Inflammatory macrophage (primary cell): Measurements from ENCODE around the gene PNCK.
A peak's percentile ranks its signal among the peaks of the same experiment; 100 is the strongest.

Experiments
- DNase-seq, 2 donors: peaks; one replicate each; pipeline ENCODE4 v3.0.0-alpha.2; 2020 to 2022

PNCK gene

DNA sequence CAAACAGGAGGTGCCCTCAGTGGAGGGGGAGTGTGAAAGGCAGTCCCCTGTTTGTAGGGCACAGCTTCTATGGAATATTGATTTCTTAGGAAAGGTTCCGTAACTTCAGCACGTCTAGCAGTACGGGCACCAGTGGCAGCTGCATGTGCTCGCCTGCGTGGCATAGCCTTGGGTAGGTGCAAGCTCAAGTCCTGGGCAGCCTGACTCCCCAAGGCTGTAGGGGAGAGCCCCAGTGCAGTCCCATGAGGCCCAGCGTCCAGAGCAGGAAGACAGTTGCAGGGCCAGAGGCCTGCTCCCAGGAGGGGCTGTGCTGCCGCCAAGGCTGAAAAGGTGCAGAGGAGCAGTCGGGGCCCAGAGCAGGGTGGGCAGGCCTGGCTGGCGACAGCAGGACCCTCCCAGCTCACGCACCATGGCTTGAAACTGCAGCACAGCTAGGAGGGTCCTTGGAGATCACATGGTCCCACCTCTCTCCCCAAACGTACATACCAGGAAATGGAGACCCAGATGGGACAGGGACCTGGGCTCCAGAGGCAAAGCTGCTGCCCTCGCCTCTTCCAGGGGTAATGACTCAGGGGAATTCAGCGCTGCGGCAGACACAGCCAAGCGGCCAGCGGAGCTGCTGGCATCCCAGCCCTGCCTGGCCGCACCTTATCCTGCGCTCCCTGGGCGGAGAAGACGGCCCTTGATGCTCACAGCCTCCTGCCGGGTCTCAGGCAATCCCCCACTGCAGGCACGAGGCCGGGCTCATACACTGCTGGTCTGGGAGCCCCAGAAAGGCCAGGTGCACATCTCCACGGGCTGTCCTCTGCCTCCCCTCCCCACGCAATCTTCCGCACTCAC lies 32.7 kb downstream of the PNCK start:
- DNase-seq, result no peak

DNA sequence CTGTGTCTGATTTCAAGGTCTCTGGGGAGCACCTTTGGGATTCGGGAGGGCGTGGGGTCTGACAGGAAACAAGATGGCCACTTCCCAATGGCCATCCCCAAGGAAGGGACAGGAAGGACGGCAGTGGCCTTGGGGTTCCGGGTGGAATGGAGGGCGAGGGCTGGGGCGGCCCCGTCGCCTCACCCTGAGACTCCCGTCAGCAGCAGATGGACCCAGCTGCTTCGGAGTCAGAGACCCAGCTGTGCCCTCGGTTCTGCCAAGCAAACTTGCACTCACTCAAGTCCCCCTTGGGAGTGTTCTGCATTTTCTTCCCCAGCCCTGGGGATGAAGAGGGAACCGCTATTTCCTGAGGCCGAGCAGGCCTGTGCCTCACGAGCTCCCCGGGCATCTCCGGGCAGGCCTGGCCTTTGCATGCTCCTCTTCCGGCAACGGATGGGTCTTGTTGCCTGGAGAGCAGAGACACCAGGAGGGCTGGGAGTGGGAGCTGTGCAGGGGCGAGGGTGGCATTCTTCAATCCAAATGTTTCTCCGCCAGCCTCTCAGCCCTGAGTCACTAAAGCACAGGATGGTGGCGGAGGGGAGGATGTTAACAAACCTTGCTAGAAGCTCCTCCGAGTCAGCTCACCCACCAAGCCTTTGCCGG lies 33.4 kb downstream of the PNCK start:
- DNase-seq, result no peak

DNA sequence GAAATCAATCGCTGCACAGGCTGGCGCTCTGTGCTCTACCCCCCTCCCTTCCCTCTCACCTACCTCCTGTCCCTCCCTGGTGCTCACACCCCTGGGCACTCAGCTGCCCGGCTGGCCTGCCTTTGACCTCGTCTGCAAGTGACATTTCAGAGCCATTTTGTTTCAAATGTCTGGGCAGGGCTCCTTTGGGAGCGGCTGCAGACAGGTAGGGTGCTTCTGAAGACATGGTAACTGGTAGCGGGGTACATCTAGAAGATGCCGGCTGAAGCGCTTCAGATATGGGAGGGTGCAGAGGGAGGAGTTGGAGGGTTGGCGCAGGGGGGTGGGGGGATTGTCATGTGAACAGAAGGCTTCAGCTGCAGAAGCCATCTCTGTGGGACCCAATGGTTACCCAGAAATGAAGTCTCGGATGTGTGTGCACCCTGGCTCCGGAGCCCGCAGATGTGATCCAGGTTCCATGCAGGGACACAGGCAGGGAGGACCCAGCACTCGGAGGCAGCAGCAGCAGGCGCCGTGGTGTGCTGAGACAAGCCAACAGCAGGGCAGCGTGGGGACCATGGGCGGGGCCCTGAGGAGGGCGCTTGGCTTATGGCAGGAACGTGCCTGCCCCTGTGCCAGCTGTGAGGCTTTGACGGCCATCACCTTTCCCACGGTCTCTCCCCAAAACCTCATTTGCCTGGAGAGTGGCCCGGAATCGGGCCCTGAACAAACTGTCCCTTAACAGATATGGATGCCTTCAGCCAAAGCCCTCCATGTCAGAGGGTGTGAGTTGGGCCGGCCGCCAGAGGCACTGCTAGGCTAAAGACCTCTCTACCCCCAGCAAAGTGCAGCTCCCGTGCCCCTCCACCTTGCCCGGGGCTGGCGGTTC lies 34.2 kb downstream of the PNCK start:
- DNase-seq, result no peak

DNA sequence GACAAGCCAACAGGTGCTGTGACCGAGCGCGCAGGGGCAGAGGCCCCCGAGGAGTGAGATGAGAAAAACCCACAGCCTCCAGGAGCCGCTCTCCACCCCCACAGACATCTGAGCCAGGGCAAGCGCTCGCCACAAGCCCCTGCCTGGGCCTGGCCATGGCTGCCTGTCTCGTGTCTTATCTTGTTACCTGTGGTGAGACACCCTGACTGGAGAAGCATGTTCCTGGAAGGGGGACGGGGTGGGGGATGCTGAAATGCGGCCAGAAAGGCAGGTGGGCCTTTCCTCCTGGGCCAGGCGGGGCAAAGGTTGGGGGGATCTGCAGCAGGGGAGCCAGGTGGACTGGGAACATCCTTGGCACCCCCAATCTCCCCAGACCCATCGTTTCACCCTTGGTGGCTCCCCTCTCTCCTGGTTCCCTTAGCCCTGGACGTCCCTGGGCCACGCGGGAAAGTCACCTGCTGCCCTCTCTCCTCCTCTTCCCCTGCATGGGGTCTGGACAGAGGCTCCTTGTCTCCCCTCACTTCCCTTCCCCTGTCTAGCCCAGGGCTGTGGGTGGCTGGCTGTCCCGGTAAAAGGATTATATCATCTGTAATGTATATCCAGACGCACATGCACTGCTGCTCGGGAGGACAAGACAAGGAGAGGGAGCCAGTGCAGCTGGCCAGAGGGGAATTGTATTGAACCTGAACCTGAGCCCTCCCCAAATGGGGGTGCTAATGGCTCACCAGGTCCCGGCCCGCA lies 35.0 kb downstream of the PNCK start:
- no peak for DNase-seq

DNA sequence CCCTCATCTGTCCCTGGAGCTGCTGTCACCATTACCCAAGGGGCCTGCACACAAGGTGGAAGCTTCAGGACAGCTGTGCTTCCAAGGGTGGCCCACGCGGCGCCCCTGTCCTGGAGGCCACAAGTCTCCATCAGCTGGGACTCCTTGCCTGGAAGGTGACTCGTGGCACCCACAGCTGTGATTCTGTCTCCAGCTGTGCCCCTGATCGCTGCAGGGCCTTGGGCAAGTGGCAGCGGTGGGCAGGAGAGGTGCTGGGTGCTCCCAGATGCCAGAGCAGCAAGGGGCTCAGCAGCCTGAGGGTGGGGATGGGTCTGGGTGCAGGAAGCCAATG lies 35.6 kb downstream of the PNCK start:
- no peak for DNase-seq

DNA sequence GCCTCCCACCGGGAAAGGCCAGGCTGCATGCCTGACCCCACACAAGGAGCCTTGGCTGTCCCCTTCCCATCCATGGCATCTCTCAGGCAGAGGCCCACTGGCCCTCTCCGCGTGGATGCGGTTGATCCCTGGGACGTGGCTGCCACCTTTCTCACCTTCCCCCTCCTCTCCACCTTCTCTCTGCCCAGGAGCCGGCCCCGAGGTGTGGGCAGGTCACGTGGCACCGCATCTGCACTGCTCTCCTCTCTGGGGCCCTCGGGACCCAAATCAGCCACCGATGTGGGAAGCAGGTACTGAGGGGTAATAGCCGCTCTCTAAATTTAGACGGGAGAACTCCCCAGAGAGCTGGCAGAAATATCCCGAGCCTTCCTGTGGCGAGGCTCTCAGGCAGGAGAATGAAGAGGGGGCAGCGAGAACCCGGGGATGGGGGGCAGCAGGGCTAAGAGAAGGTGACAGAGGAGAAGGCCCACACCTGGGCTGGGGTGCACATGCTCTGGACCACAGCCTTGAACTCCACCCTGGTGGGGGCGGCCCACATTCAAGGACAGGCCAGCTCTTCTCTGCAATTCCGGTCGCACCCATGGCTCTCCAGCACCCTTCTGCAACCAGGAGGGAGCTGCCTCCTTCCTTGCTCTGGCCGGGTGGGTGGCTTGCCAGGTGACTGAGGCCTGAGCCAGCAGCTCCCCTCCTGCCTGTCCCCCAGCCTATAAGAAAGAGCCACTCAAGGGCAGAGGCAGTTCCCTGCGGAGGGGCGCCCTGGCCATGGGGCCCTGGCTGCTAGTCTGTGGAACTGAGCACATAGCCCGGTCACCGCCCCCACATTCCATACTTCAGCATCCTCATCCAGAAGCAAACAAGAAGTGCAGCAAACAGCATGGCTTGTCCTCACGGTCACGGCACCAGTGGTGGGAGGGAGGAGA lies 36.2 kb downstream of the PNCK start:
- DNase-seq, result no peak

DNA sequence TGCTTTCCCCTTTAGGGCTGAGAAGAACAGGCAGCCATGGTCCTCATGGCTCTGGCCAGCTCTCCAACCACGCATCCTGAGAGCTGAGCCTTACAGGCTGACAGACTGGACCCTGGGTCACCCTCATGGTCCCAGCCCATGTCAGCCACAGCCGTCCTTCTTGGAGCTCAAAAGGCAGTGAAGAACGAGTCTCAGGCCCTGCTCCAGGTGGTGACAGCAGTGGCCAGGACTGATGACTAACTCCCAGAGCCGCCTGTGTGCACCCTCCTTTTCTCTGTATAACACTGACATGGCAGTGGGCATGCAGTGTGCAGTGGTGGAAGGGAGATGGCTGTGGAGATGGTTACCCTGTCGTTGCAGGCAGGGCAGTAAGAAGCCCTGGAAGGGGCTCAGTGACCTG lies 36.9 kb downstream of the PNCK start:
- no peak for DNase-seq

DNA sequence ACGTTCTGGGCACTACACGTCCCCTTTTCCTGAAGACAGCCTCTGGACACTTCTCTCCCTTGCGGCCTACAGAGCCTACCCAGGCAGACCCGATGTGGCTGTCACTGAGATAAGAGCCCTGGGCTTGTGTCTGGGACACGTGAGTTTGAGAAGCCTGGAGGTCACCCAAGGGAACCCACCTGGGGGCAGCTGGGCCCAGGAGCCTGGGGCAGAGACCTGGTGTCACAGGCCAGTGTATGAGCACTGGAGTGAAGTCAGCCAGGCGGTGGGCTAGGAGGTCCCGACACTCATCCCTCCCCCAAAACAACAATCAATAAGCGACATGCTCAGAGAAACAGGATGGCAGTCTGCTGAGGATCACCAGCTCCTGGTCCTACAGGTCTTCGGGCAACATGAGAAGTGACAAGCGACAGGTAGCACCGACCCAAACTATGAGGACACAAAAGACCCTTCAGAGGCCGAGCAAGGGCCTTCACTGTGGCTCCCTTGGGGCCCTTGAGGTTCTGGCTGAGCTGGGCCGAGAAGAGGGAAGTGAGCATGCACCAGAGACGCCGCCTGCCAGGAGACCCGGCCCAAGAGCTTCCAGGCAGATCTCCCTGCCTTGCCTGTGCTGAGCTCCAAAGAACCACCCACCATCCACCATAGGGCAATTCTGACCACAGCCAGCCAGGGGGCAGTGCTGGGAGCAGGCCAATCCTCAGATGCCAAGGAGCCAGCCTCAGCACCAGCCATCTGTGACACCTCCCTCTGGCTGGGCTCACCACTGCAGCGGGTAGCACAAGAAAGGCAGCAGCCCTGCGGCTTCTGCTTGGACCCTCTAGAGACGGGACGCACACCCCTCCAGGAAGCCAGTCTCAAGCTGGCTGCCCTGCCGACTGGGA lies 37.6 kb downstream of the PNCK start:
- peak; percentile 43 to 52 for DNase-seq

DNA sequence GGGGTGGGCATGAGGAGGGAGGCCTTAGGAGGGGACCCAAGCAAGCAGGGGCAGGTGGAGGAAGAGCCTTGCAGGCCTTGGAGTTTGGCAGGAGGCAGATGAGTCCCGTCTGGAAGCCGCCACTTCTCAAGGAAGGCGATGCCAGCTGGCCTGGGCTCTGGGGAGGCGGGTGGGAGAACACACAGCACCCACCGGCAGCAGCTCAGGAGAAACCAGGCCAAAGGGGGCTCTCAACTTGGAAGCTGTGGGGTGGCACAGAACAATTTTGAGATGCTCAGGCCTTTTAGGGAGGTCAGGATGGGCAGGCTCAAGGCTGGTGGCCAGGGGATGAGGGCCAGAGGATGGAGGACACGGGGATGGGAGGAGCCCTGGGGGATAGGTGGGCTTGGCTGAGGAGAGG lies 38.2 kb downstream of the PNCK start:
- DNase-seq, result no peak

DNA sequence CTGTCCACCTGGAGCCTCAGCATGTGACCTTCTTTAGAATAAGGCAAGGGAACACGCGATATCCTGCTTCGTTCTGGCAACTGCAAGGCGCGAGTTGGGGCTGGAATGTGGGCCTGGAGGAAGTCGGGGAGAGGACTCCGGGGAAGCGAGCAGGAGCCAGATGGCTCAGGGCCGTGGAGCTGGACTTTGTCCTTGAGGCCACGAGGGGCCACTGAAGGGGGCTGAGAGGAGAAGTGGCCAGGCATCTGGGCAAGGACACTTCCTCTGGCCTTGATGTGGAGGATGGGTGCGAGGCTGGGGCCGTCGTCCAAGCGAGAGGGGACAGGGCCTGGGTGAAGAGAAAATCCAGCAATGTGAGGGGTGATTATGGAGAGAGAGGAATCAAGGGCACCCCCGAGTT lies 38.8 kb downstream of the PNCK start:
- DNase-seq, result no peak

DNA sequence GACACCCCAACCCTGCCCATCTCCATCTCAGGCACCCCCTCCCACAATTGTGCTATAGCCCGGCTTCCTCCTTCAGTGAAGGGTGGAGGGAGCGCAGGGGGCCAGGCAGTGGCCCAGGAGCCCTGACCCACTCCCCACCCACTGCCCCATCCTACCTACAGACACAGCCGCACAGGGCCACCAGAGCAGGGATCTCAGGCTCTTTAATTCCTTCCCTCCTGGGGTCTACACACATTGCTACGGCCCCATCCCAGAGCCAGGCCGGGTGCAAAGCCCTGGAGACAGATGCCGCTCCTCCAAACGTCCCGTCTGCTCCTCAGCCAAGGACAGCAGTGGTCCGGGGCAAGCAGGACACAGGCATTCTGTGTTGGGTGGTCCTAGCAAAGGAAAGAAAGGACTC lies 39.4 kb downstream of the PNCK start:
- DNase-seq, result no peak

DNA sequence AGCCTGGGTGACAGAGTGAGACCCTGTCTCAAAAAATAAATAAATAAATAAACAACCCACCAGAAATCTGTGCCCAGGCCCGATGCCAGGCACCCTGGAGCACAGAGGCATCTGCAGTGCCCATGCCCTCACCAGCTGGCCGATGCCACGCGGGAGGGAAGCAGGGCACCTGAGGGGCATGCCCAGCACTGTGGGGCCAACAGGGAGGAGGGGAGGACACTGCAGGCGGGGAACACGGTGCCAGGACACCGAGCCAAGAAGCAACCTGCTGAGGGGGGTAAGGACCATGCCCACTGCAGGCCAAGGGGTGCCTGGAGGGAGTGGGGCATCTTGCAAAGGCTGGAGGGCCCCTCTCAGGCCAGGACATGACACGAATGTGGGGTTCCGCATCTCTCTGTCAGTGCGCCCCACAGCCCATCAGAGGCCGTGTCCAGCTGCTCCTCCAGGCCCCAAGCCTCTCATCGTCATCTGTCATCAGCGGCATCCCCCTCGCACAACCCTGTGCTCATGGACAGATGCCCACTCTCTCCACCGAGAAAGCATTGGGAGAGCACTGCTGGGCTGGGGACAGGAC lies 39.9 kb downstream of the PNCK start:
- no peak for DNase-seq

DNA sequence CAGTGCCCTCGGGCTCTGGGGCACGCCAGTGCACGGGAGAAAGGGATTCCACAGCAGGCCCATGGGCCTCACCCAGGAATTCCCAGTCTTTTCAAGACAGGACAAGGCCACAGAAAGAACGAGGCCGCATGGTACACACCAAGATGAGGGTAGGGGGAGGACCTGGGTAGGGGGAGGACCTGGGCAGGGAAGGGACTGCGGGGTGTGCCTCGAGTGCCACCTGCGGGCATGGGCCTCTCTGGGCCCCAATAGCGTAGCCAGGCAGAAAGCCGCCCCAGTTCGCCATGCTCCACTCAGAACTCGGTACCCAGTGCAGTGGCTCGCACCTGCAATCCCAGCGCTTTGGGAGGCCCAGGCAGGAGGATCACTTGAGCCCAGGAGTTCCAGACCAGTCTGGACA lies 40.6 kb downstream of the PNCK start:
- DNase-seq, result no peak

DNA sequence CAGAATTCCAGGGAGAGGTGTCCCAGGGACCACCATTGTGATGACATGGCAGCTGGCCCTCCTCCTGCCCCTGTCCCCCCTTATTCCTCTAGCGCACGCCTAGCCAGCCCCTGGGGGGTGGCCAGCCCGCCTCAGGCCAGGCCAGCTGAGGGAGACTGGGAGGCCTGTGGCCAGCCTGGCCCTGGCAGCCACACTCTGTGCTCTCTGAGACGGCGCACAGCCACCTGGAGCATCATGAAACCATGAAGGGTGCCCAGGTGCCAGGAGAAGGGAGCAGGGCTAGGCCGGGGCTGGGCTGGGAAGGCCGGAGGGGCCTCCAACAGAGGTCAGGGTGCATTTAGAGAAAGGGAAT lies 41.0 kb downstream of the PNCK start:
- DNase-seq, result no peak

DNA sequence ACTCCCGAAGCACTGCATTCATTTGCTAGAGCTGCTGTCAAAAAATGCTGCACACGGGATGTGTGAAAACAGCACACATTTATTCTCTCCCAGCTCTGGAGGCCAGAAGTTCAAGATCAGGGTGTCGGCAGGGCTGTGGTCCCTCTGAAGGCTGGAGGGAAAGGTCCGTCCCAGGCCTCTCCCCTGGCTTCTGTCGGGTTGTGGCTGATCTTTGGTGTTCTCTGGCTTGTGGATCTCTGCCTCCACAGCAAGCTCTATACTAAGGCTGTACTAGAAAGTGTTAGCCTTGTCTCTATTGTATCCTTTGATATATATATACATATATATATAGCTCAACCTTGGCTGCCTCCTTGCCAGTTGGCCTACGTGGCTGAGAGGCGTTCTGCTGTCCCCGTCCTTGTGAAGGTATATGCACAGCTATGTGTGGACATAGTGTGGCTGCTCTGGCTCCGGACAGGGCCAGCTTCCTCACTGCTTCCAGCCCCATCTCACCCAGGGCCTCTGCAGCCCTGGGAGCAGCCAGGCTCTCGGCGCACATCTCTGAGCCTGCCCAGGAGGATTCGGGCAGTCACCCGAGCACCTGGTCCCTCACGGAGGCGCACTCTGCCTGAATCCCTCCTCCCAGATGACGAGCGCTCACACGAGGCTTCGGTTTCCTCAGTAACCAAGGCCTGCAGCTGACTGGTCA lies 41.6 kb downstream of the PNCK start:
- DNase-seq, result no peak

DNA sequence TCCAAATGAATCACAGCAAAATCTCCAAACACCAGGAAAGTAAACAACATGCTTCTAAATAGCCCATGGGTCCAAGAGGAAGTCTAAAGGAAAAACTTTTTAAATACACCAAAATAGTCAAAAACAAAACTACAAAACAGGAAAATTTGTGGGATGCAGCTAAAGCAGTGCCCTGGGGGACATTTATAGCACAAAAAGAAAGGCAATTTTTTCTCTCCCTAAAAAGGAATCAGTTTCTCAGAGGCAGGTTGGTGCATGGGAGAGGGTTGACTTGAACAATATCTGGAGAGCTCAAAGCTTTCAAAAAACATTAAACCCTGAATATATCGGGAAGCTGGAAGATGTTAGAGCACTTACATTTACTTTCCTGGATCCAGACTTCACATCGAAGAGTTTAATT lies 42.3 kb downstream of the PNCK start:
- DNase-seq, result no peak

DNA sequence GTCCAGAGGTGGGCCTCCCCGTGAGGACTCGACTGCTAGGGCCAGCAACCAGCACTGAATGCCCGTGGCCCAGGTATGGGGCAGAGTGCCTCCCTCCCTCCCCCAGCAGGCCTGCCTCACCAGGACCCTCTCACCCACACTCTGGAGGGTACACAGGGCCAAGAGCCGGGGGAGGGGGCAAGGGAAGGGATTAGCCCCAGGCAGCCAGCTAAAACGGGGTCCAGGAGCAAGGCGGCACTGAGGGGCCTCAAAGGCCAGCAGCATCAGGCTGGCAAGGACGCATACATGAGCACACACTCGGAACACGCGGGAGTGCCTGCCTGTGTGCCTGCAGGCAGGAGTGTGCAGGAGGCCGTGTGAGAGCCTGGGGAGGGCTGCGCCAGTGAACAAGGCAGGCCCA lies 44.9 kb downstream of the PNCK start:
- no peak for DNase-seq

DNA sequence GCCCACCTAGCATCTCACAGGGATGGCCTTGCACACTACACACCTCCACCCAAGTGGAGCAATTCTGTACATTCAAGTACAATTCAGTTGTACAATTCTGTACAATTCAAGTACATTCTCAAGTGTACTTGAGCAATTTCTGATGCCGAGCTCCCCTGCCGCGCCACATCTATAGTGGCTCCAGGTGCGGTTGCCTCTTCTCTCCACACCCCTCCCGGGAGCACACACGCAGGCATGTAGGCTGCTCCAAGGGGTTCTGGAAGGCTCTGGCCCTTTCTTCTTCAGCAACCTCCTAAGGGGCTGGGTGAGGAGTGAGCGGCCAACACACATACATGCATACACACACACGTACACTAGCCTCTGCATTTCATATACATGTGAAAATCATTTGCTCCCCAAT lies 45.5 kb downstream of the PNCK start:
- no peak for DNase-seq

DNA sequence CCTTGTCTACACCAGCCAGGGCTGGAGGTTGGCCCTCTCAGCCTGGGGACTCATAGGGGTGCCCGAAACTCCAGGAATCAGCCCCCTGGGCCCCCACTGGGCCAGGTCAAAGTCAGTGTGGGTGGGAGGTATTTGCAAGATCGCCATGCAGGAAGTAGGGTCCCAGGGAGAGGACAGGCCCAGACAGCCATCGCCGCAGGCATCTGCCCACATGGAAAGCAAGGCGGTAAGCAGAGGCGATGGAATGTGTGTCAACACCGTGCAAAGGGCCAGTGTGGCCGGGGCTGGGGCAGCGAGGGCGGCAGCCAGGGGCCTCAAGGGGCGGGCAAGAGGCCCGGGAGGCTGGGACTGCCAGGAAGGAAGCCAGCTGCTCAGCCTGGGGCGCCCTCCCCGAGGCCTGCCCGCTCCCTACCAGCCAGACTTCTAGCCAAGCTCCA lies 45.9 kb downstream of the PNCK start:
- peak in 1 of 2 donors; percentile 24 for DNase-seq
